GM10847 (cell line): ENCODE results near the gene NLK.

Source experiments
- POLR2A ChIP-seq: IDR thresholded peaks from 2 replicates; pipeline ENCODE4 v1.6.1; 2011; ENCODE audit not compliant: insufficient read length; ENCODE audit errors: extremely low read depth

NLK gene

DNA sequence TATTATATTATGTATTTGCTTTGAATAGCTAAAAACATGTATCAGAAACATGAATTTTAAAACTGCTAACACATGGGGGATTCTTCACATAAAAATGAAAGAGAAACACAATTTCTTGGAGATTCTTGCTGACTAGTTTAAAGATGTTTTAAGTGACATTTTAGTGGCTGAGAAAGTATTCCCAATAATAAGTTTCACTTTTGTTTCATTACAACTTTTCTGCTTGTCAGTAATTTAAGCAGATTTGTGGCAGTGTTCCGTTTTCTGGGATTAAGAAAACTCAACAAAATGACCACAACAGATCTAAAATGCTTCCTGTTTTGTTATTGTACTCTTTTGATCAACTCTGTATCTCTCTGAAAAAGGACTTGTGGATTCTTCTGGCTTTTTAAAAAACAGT is 75.9 kb downstream of the NLK start:
- no peak for TF ChIP-seq POLR2A

DNA sequence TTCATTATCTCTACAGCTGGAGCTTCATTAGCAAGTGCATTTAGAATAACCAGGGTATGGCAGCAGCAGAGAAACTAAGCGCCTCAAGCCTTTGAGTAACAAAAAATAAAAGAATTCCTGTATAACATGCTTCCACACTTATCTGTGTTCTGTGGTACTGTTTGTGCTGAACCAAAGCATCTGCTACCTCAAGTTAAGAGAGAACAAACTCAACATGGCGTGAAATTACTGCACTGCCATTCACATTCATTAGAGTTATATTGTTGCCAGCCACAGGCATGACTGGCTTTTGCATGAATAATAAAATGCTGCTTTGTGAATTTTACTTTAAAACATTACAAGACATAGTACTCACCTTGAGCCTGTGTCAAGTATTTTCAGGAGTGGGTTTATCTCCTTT is 76.6 kb downstream of the NLK start:
- no peak for TF ChIP-seq POLR2A

- TF ChIP-seq POLR2A, result no peak
These were observed 77.1 kb downstream of the NLK start for GRCh38 chr17:28119560-28119959.

DNA sequence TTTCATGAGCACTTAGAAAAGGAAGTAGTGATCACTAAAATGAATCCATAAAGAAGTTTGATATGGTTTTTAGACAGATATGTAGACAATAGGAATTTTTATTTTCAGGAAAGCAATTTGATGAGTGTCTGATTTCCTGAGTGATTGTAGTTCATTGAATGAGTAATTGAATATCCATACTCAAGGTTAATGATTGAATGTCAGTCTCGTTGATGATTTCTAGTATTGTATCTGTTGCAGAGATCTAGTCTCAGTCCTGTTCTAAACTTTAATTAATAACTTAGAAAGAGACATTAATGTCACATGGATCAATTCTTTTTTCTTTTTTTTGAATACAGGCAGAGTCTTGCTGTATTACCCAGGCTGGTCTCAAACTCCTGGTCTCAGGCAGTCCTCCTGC is 78.3 kb downstream of the NLK start:
- TF ChIP-seq POLR2A, result no peak

GRCh38 chr17:28124962-28125361 is 82.5 kb downstream of the NLK start:
- no peak for TF ChIP-seq POLR2A

DNA sequence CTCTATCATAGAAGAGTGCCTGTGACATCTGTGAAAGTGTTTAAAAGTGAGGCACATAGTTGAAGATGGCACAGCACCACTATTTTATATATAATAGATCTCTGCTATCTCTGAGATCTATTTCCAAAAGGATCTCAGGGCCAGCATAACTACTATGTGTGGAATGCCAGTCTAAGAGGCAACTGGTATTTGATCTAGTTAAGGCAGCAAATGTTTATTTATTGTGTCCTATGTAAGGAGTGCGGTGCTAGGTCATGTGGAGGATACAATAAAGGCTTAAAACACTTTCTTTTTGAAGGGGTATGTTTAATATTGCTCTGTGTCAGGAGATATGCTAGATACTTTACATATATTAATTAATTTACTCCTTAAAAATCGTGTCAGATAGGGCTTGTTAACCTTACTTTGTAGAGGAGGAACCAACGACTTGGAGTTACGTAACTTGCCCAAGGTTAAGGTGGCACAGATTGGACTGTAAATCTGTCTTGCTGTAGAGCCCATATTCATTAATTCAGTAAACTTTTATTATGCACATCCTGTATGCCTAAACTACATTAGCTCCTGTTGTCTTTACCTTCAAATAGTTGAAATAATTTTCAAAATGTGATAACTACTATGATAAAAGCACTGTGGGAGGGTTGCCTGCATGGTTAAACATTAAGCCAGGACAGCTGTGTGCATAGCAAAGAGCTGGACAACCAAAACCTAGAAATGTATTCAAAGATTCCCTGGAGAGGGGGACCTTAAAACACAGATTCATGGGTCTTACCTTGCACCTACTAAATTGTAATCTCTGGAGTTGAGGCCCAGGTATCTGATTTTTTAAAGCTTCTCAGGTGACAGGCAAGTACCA is 83.3 kb downstream of the NLK start:
- no peak for TF ChIP-seq POLR2A

DNA sequence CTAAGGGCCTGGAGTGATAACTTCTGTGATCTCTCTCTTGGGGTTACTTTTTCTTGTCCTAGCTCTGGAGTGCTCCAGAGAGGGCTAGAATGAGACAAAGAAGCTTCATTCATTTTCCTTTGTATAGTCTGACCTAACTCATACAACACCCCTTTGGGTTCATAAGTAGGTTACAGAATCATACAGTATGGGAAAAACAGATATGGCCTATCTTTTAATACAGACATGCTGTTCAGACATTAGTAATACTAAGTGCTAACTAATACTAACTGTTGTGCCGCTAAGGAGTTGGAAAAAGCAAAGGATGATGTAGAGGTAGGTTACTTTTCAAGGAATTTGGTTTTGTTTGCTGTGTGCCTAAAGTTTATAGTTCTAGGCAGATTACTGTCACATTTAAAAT is 84.7 kb downstream of the NLK start:
- no peak for TF ChIP-seq POLR2A

GRCh38 chr17:28128779-28129178 is 86.3 kb downstream of the NLK start:
- TF ChIP-seq POLR2A, result no peak

- TF ChIP-seq POLR2A, result no peak
These were observed 88.0 kb downstream of the NLK start for GRCh38 chr17:28130472-28130871.

GRCh38 chr17:28131599-28131998 is 89.1 kb downstream of the NLK start:
- no peak for TF ChIP-seq POLR2A

DNA sequence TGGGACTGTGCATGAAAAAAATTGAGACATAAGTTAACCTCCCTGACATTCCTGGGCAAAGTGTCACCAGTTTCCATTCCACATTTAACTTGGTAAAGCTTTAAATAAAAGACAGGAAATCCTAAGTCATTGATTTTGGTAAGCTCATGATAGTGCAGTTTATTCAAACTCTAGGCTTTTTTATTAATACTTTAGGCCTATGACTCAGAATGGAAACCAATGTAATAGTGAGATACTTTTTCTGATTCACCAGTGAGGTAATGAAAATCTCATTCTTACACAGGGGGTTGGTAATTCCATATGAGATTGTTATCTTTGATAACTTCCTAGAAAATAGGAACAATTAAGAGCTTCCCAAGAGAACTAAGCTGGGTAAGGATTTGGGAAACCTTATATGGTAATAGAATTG is 91.1 kb downstream of the NLK start:
- no peak for TF ChIP-seq POLR2A

DNA sequence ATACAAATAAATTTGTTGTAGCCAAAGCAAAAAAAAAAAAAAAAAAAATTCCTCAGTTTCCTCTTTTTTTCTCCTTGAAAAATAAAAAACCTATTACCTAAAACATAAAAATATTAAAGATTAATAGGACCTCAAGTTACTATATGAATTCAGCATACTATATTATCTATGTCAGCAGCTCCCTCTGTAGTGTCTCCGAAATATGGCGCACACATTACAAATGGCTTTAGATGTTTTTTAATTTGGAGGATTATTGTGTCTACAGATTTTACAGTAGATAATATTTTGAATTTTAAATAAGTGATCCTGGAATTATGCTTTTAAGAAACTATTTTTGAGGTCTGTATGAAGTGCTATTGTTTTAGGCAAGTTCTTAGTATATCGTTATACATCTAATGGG is 94.4 kb downstream of the NLK start:
- TF ChIP-seq POLR2A, result no peak

DNA sequence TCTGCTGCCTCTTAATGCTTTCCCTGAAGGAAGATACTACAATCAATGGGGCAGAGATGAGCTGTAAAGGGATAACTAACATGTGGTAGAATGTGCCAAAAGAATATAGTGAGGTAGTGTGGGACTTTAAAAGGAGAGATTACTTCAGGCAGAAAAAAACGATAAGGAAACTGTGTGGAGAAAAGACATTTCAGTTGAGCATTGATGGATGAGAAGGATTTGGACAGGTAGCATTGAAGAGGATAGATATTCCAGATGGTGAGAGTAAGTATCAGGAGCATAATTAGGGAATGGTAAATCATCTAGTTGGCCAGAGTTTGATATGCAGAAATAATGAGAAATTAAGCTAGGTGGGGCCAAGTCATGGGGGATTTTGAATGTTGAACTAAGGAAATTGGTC is 97.3 kb downstream of the NLK start:
- no peak for TF ChIP-seq POLR2A

GRCh38 chr17:28141313-28141712 is 98.8 kb downstream of the NLK start:
- no peak for TF ChIP-seq POLR2A

- no peak for TF ChIP-seq POLR2A
These were observed 99.3 kb downstream of the NLK start for GRCh38 chr17:28141773-28142172.

GRCh38 chr17:28142305-28142704 is 99.8 kb downstream of the NLK start:
- no peak for TF ChIP-seq POLR2A

DNA sequence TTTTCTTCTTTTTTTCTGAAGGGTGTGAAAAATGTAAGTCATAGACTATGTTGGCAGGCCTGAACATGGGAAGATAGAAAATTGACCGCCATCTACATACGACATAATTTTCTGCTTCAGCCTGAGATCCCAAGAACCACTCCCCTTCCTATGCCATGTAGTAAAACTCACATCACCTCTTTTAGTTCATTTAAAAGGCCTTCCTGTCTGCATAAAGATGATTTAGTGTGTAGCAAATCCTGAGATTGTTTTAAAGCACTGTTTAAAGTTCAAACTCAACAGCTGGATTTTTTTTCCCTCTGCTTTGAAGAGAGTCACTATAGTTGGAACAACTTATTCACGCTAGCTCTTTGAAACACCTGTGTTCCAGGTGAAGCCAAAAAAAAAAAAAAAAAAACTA is 101.5 kb downstream of the NLK start:
- no peak for TF ChIP-seq POLR2A
